ENCODE data around the gene SAP30L.

DNA sequence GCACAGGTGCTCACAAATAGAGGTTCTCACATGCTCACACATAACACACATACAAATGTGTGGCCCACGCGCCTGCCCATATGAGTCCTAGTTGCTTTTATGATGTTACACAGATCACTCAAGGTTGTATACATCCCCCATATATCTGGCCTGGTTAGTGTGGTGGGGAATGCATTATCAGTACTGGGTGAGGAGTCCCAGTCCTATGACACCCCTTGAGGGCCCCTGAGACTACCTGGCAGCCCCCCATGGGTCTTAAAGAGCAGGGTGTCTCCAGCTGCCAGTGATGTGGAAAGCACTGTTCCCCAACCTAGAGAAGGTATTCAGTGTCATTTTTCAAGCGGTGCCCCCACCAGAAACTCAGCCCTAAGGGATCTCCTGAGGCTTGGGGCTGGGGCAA is 35.0 kb downstream of the SAP30L start:
- TF ChIP-seq, protein P1, sequence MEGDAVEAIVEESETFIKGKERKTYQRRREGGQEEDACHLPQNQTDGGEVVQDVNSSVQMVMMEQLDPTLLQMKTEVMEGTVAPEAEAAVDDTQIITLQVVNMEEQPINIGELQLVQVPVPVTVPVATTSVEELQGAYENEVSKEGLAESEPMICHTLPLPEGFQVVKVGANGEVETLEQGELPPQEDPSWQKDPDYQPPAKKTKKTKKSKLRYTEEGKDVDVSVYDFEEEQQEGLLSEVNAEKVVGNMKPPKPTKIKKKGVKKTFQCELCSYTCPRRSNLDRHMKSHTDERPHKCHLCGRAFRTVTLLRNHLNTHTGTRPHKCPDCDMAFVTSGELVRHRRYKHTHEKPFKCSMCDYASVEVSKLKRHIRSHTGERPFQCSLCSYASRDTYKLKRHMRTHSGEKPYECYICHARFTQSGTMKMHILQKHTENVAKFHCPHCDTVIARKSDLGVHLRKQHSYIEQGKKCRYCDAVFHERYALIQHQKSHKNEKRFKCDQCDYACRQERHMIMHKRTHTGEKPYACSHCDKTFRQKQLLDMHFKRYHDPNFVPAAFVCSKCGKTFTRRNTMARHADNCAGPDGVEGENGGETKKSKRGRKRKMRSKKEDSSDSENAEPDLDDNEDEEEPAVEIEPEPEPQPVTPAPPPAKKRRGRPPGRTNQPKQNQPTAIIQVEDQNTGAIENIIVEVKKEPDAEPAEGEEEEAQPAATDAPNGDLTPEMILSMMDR (IDR thresholded peaks at IDR 0.05 in 8 of 11, conservative IDR thresholded peaks at IDR 0.05 in 3 of 11), result no peak
- TF ChIP-seq POLR2A (IDR thresholded peaks at IDR 0.05) (no peak), POLR2AphosphoS5 (IDR thresholded peaks at IDR 0.05) (no peak)
